AG09309 (cell line): Measurements from ENCODE around the gene TMEM40.

Source experiments
- DNase-seq: peaks from one replicate; pipeline ENCODE4 v3.0.0-alpha.2; 2010; ENCODE audit warnings: low read depth
- H3K4me3 ChIP-seq: 2 replicates; pipeline ENCODE4 v1.5.1; 2011; ENCODE audit warnings: mild to moderate bottlenecking, low read depth, low read length, moderate library complexity; ENCODE audit not compliant: control insufficient read depth
- TF ChIP-seq, protein P1 (sequence below): IDR thresholded peaks from 2 replicates; pipeline ENCODE4 v1.5.1; 2011; ENCODE audit warnings: mild to moderate bottlenecking, low read depth, low read length, inconsistent platforms; ENCODE audit not compliant: insufficient read depth, control insufficient read depth; ENCODE audit errors: missing control alignments

TMEM40 gene

DNA sequence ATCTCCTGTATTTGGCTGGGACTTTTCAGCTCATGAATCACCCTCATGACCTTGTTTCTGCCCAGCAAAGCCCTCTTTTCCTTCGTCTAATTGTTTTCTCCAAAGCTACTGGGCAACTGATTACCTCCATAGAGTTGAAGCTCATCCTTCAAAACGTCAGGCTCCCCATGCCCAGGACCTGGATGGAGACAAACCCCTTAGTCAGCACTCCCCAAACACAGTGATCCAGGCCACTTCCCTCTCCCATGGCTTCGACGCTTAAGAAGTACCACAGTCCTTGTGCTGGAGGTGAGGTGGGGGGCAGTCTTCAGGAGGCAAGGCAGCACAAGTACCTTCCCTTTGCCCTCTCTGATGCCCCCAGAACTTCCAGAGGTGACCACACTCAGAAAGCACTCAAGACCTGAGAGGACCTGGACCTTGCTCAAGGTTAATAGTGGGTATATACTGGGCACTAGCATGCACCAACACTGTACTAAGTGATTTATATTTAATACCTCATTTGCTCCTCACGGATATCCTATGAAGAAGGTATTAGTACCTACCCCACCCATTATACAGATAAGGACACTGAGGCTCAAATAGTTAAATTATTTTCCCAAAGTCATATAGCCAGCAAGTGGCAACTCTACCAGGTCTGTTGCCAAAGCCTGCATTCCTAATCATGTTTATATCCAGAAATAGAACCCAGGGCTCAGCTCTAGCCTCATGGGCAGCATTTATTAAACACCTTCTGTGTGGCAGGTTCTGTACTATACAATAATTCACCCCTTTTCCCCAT lies 16.5 kb downstream of the TMEM40 start:
- DNase-seq = no peak
- TF ChIP-seq, protein P1, sequence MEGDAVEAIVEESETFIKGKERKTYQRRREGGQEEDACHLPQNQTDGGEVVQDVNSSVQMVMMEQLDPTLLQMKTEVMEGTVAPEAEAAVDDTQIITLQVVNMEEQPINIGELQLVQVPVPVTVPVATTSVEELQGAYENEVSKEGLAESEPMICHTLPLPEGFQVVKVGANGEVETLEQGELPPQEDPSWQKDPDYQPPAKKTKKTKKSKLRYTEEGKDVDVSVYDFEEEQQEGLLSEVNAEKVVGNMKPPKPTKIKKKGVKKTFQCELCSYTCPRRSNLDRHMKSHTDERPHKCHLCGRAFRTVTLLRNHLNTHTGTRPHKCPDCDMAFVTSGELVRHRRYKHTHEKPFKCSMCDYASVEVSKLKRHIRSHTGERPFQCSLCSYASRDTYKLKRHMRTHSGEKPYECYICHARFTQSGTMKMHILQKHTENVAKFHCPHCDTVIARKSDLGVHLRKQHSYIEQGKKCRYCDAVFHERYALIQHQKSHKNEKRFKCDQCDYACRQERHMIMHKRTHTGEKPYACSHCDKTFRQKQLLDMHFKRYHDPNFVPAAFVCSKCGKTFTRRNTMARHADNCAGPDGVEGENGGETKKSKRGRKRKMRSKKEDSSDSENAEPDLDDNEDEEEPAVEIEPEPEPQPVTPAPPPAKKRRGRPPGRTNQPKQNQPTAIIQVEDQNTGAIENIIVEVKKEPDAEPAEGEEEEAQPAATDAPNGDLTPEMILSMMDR = no peak
- no peak overlapping the region for H3K4me3 ChIP-seq

DNA sequence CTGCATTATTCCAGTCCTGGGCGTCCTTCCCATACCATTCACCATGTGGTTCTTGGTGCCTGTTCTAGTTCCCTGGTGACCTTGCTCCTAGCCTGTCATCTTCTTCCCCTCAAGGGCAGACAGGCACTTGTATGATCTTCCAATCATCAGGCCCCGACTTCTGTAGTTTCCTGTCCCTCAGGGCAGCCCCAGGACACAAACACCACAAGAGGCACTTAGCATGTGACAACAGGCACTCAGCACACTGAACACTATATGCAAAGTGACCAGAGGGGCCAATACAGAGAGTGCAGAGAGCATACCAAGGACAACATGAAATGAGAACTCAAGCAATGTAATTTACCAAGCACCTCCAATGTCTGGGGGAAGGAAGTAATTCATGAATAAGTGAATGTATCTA lies 17.9 kb downstream of the TMEM40 start:
- DNase-seq = no peak
- TF ChIP-seq, protein P1 = no peak
- H3K4me3 ChIP-seq = no peak overlapping the region

DNA sequence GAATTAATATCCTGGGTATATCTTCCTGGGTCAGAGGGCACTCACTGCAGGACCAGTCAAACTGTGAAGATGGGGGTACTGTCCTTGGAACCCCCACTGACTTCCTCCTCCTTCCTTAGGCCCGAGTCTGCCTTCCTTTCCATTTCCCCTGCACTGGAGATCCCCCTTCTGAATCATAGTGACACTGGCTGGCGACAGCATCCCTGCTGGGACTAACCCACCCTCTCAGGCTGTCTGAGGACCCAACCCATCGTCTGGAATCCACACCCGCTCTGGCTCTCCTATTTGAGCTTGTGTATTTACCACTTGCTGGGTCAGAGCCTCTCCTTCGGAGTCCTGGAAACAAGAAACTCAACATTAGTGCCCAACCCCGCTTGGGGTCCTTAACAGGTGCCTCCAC lies 21.2 kb downstream of the TMEM40 start:
- no peak for DNase-seq
- no peak overlapping the region for H3K4me3 ChIP-seq
- TF ChIP-seq, protein P1 = no peak

DNA sequence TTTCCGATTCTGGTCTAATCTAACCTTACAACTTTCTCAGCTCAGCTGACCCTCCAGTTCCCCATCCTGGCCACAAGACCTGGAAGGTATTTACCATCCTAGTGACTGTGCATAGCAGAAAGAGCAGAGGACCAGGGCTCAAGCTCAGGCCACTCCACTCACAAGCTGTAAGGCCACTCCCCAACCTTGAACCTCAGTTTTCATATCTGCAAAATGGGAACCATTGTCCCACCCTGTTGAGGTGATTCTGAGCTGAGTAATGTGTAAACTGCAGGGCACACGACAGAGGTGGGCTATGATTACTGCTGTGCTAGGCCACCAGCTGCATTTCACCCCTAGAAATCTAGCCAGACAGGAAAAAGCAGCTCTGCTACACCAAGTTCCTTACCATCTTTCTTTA lies 21.7 kb downstream of the TMEM40 start:
- TF ChIP-seq, protein P1 = no peak
- no peak overlapping the region for H3K4me3 ChIP-seq
- no peak for DNase-seq

DNA sequence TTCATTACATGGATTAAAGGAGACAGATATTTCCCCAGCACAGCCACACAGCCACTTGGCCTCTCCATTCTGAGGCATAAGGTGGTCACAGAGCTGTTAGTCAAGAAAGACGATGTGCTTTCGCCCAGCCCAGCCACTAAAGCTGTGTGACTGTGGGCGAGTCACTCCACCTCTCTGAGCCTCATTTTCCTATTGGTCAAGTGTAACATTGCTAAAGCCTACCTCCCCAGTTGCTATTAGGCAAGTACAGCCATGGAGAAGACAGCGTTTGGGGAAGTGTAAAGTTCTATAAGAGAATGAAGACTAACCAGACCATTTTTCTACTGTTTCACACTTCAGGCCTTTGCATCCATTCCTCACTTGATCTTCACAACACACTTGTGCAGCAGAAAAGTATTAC lies 24.1 kb downstream of the TMEM40 start:
- TF ChIP-seq, protein P1 = no peak
- no peak overlapping the region for H3K4me3 ChIP-seq
- no peak for DNase-seq

DNA sequence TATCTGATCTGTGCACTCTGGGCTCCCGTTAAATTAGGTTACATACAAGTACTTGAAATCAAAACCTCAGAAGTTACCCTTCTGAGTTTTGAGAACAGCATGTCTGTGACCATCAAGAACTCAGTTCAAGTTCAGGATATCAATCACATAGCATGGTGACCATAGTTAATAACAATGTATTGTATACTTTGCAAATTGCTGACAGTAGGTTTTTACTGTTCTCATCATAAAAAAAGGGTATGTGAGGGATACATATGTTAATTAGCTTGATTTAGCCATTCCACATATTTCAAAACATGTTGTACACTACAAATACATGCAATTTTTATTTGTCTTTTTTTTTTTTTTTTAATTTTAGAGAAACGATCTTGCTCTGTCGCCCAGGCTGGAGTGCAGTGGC lies 25.5 kb downstream of the TMEM40 start:
- TF ChIP-seq, protein P1 = no peak
- no peak overlapping the region for H3K4me3 ChIP-seq
- no peak for DNase-seq

DNA sequence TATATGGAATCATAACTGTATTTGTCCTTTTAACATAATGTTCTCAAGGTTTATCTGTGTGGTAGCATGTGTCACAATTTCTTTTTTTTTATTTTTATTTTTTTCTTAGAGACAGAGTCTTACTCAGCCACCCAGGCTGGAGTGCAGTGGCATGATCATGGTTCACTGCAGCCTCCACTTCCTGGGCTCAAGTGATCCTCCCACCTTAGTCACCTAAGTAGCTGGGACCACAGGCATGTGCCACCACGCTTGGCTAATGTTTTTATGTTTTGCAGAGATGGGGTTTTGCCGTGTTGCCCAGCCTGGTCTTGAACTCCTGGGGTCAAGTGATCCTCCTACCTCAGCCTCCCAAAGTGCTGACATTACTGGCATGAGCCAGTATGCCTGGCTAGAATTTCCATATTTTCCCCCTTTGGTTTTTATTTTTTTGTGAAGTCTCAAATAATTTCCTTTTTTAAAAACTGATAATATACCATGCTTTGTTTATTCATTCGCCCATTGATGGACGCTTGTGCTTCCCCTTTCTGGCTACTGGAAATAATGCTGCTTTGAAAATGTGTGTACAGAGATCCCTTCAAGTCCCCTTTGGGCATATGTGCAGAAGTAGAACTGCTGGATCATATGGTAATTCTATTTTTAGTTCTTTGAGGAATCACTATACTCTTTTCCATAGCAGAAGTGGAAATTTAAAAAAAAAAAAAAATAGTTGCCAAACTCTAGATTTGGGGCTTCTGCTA lies 28.4 kb downstream of the TMEM40 start:
- TF ChIP-seq, protein P1 = no peak
- H3K4me3 ChIP-seq = no peak overlapping the region
- no peak for DNase-seq
